H9 (cell line): ENCODE measurements around the gene CFAP410. TPM values are rescaled to one million over a fixed set of nuclear protein-coding genes. Genes with fewer than 3 reads are reported as not detected.

Experiments
- DNase-seq: peaks from one replicate; pipeline ENCODE4 v3.0.0-alpha.2; 2017
- H2AFZ ChIP-seq: one replicate; pipeline ENCODE4 v1.6.1; 2013; ENCODE audit warnings: mild to moderate bottlenecking, low read length, control low read depth, moderate library complexity
- H2AK5ac ChIP-seq: 2 replicates; pipeline ENCODE4 v1.6.1; 2013; ENCODE audit warnings: low read length, control low read depth, mixed read lengths; ENCODE audit not compliant: insufficient read length
- H2BK120ac ChIP-seq: one replicate; pipeline ENCODE4 v1.6.1; 2013; ENCODE audit warnings: low read depth, mild to moderate bottlenecking, low read length, control low read depth, inconsistent platforms; ENCODE audit not compliant: poor library complexity, severe bottlenecking
- H2BK12ac ChIP-seq: 2 replicates; pipeline ENCODE4 v1.6.1; 2013; ENCODE audit warnings: low read length, control low read depth, mixed read lengths, low read depth; ENCODE audit not compliant: insufficient read length
- H2BK15ac ChIP-seq: 2 replicates; pipeline ENCODE4 v1.6.1; 2013; ENCODE audit warnings: low read depth, low read length, control low read depth
- H2BK20ac ChIP-seq: one replicate; pipeline ENCODE4 v1.6.1; 2013; ENCODE audit warnings: low read depth, mild to moderate bottlenecking, low read length, control low read depth, inconsistent platforms; ENCODE audit not compliant: poor library complexity, severe bottlenecking
- H2BK5ac ChIP-seq: 2 replicates; pipeline ENCODE4 v1.6.1; 2013; ENCODE audit warnings: low read length, control low read depth, mixed read lengths; ENCODE audit not compliant: insufficient read length
- H3K14ac ChIP-seq: 2 replicates; pipeline ENCODE4 v1.6.1; 2013; ENCODE audit warnings: low read length, control low read depth; ENCODE audit not compliant: insufficient read depth
- H3K18ac ChIP-seq: 2 replicates; pipeline ENCODE4 v1.6.1; 2013; ENCODE audit warnings: low read depth, mild to moderate bottlenecking, mixed read lengths, low read length, control low read depth; ENCODE audit not compliant: insufficient read length
- H3K23ac ChIP-seq: 2 replicates; pipeline ENCODE4 v1.6.1; 2013; ENCODE audit warnings: low read length, control low read depth, mixed read lengths, low read depth; ENCODE audit not compliant: insufficient read length
- H3K23me2 ChIP-seq: 2 replicates; pipeline ENCODE4 v1.6.1; 2013; ENCODE audit warnings: low read depth, mild to moderate bottlenecking, mixed read lengths, low read length, control low read depth; ENCODE audit not compliant: insufficient read length, poor library complexity, severe bottlenecking
- H3K27ac ChIP-seq: 2 replicates; pipeline ENCODE4 v1.5.1; 2013; ENCODE audit warnings: low read length, control low read depth, mixed read lengths, low read depth; ENCODE audit not compliant: insufficient read length
- H3K27me3 ChIP-seq: 2 replicates; pipeline ENCODE4 v1.6.1; 2013; ENCODE audit warnings: low read length, control low read depth, inconsistent platforms; ENCODE audit not compliant: insufficient read depth
- H3K4ac ChIP-seq: 2 replicates; pipeline ENCODE4 v1.6.1; 2013; ENCODE audit warnings: low read depth, mild to moderate bottlenecking, control low read depth, inconsistent platforms, low read length, moderate library complexity
- H3K4me1 ChIP-seq: 2 replicates; pipeline ENCODE4 v1.6.1; 2013; ENCODE audit warnings: low read length, control low read depth, inconsistent platforms; ENCODE audit not compliant: insufficient read depth
- H3K4me2 ChIP-seq: 2 replicates; pipeline ENCODE4 v1.6.1; 2013; ENCODE audit warnings: low read length, control low read depth, mixed read lengths; ENCODE audit not compliant: insufficient read length, insufficient read depth
- H3K56ac ChIP-seq: 2 replicates; pipeline ENCODE4 v1.6.1; 2013; ENCODE audit warnings: low read depth, mild to moderate bottlenecking, mixed read lengths, low read length, control low read depth; ENCODE audit not compliant: insufficient read length
- H3K79me1 ChIP-seq: 2 replicates; pipeline ENCODE4 v1.6.1; 2013; ENCODE audit warnings: low read depth, mild to moderate bottlenecking, moderate library complexity, low read length, control low read depth, inconsistent platforms; ENCODE audit not compliant: insufficient read depth, poor library complexity, severe bottlenecking
- H3K79me2 ChIP-seq: 2 replicates; pipeline ENCODE4 v1.6.1; 2013; ENCODE audit warnings: low read length, control low read depth, inconsistent platforms; ENCODE audit not compliant: insufficient read depth
- H3K9ac ChIP-seq: 2 replicates; pipeline ENCODE4 v1.6.1; 2013; ENCODE audit warnings: low read length, control low read depth, mixed read lengths; ENCODE audit not compliant: insufficient read length; ENCODE audit errors: extremely low read depth
- H3K9me3 ChIP-seq: one replicate; pipeline ENCODE4 v1.6.1; 2013; ENCODE audit warnings: low read depth, low read length, inconsistent platforms; ENCODE audit not compliant: control insufficient read depth
- H3T11ph ChIP-seq: one replicate; pipeline ENCODE4 v1.6.1; 2013; ENCODE audit warnings: mild to moderate bottlenecking, low read length, control low read depth, inconsistent platforms
- H4K20me1 ChIP-seq: one replicate; pipeline ENCODE4 v1.6.1; 2013; ENCODE audit not compliant: control insufficient read depth, insufficient read length, insufficient read depth
- H4K5ac ChIP-seq: 2 replicates; pipeline ENCODE4 v1.6.1; 2013; ENCODE audit warnings: low read depth, mild to moderate bottlenecking, mixed read lengths, low read length, control low read depth; ENCODE audit not compliant: insufficient read length
- H4K8ac ChIP-seq: replicated peaks from 2 replicates; pipeline ENCODE4 v1.6.1; 2013; ENCODE audit warnings: low read length, control low read depth, mixed read lengths, low read depth; ENCODE audit not compliant: insufficient read length
- H4K91ac ChIP-seq: 2 replicates; pipeline ENCODE4 v1.6.1; 2013; ENCODE audit warnings: low read depth, mild to moderate bottlenecking, moderate library complexity, mixed read lengths, low read length, control low read depth; ENCODE audit not compliant: insufficient read length
- H3K27ac Mint-ChIP-seq, 3 experiments: 2 replicates in 2 of 3; 3 replicates in 1 of 3; pipeline ENCODE4 v1.8.0; 2020 to 2021; ENCODE audit warnings: mixed read lengths in 3 of 3, mild to moderate bottlenecking in 1 of 3, moderate library complexity in 1 of 3
- H3K27me3 Mint-ChIP-seq: 2 replicates; pipeline ENCODE4 v1.8.0; 2021; ENCODE audit warnings: low read depth, mild to moderate bottlenecking, moderate library complexity, mixed read lengths
- H3K36me3 Mint-ChIP-seq, 3 experiments: 2 replicates in 2 of 3; 3 replicates in 1 of 3; pipeline ENCODE4 v1.8.0; 2020 to 2021; ENCODE audit warnings: low read depth in 3 of 3, mixed read lengths in 3 of 3; ENCODE audit not compliant: insufficient read depth in 1 of 3
- H3K4me1 Mint-ChIP-seq, 2 experiments: 2 replicates each; pipeline ENCODE4 v1.8.0; 2020; ENCODE audit warnings: mixed read lengths in 2 of 2
- H3K4me3 Mint-ChIP-seq, 2 experiments: 2 replicates in 1 of 2; 3 replicates in 1 of 2; pipeline ENCODE4 v1.8.0; 2020 to 2021; ENCODE audit warnings: mild to moderate bottlenecking in 2 of 2, mixed read lengths in 2 of 2, moderate library complexity in 1 of 2
- H3K9me3 Mint-ChIP-seq, 2 experiments: 2 replicates in 1 of 2; 3 replicates in 1 of 2; pipeline ENCODE4 v1.8.0; 2020; ENCODE audit warnings: mild to moderate bottlenecking in 2 of 2, mixed read lengths in 2 of 2, moderate library complexity in 1 of 2
- CTCF ChIP-seq: fragments of 200-600 bp; sonication (generic); conservative IDR thresholded peaks from 3 replicates; pipeline ENCODE4 v1.8.0; 2021; ENCODE audit warnings: antibody characterized with exemption, mild to moderate bottlenecking
- WGBS: extraction: QIAGEN DNeasy Blood & Tissue Kit; methylation state at CpG from one replicate; pipeline ENCODE4 v1.1.7; 2013; ENCODE audit warnings: missing lambda C conversion rate, low lambda C conversion rate, mixed read lengths; ENCODE audit not compliant: insufficient read length; ENCODE audit errors: extremely low coverage; 5-methylcytosine and 5-hydroxymethylcytosine counted together
- total RNA-seq: library from RNA; stranded (reverse); gene quantifications from 2 replicates; pipeline ENCODE4 v1.2.1, GENCODE V29; 2021

Gene CFAP410
- total RNA-seq, 1 experiment from 2014 or later: 17.0 TPM

GRCh38 chr21:44332965-44333364 is 6.2 kb downstream of the CFAP410 start:
- no peak overlapping the region for H3K27ac Mint-ChIP-seq
- no peak overlapping the region for H3K14ac ChIP-seq
- no peak for DNase-seq
- H2AK5ac ChIP-seq: no peak overlapping the region
- H2BK120ac ChIP-seq: no peak overlapping the region
- no peaks in the 10 kb centered on the region for H3K27me3 ChIP-seq
- no peak overlapping the region for H2BK20ac ChIP-seq
- H3K79me1 ChIP-seq: no peaks in the 10 kb centered on the region
- H2AFZ ChIP-seq: no peak overlapping the region
- no peaks in the 10 kb centered on the region for H3K4me1 ChIP-seq
- H3K4ac ChIP-seq: no peak overlapping the region
- no peak overlapping the region for H3K56ac ChIP-seq
- no peaks in the 10 kb centered on the region for H3K23me2 ChIP-seq
- no peak overlapping the region for H2BK15ac ChIP-seq
- TF ChIP-seq CTCF: no peak
- no peak overlapping the region for H3T11ph ChIP-seq
- no peaks in the 10 kb centered on the region for H3K27me3 Mint-ChIP-seq
- H3K9ac ChIP-seq: no peak overlapping the region
- H3K4me3 Mint-ChIP-seq: no peak overlapping the region
- H3K9me3 Mint-ChIP-seq: no peaks in the 10 kb centered on the region
- H3K23ac ChIP-seq: no peak overlapping the region
- WGBS: no CpG with 5 or more reads among the region's 22 CpGs
- H3K4me1 Mint-ChIP-seq: peaks cover 5 to 8% of the 10 kb centered on the region in 2 experiments
- H3K9me3 ChIP-seq: no peaks in the 10 kb centered on the region
- H3K4me2 ChIP-seq: no peak overlapping the region
- no peak overlapping the region for H4K91ac ChIP-seq
- no peak overlapping the region for H4K5ac ChIP-seq
- no peak overlapping the region for H2BK5ac ChIP-seq
- H3K79me2 ChIP-seq: no peaks in the 10 kb centered on the region
- no peak overlapping the region for H3K18ac ChIP-seq
- peaks cover 0 to 8% (median 0%) of the 10 kb centered on the region in 3 experiments; a peak in 2 of 7 replicates for H3K36me3 Mint-ChIP-seq
- H3K27ac ChIP-seq: no peak overlapping the region
- H2BK12ac ChIP-seq: no peak overlapping the region
- H4K8ac ChIP-seq: no peak overlapping the region
- H4K20me1 ChIP-seq: no peaks in the 10 kb centered on the region
